ENCODE results near the gene TMEM82.

DNA sequence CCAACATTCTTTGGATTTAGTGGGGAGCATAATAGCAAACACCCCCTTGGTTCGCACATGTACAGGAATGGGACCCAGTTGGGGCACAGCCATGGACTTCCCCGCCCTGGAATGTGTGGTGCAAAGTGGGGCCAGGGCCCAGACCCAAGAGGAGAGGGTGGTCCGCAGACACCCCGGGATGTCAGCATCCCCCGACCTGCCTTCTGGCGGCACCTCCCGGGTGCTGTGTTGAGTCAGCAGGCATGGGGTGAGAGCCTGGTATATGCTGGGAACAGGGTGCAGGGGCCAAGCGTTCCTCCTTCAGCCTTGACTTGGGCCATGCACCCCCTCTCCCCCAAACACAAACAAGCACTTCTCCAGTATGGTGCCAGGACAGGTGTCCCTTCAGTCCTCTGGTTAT is 43.4 kb downstream of the TMEM82 start:
- TF ChIP-seq, protein P1, sequence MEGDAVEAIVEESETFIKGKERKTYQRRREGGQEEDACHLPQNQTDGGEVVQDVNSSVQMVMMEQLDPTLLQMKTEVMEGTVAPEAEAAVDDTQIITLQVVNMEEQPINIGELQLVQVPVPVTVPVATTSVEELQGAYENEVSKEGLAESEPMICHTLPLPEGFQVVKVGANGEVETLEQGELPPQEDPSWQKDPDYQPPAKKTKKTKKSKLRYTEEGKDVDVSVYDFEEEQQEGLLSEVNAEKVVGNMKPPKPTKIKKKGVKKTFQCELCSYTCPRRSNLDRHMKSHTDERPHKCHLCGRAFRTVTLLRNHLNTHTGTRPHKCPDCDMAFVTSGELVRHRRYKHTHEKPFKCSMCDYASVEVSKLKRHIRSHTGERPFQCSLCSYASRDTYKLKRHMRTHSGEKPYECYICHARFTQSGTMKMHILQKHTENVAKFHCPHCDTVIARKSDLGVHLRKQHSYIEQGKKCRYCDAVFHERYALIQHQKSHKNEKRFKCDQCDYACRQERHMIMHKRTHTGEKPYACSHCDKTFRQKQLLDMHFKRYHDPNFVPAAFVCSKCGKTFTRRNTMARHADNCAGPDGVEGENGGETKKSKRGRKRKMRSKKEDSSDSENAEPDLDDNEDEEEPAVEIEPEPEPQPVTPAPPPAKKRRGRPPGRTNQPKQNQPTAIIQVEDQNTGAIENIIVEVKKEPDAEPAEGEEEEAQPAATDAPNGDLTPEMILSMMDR (IDR thresholded peaks at IDR 0.05), result no peak
- no peak for TF ChIP-seq POLR2A (IDR thresholded peaks at IDR 0.05)
